SH-SY5Y (cell line): ENCODE data around the gene PALM.

Experiments used
- GATA2 ChIP-seq: IDR thresholded peaks from 2 replicates; pipeline ENCODE4 v1.6.1; 2011; ENCODE audit warnings: mild to moderate bottlenecking, low read depth, low read length
- GATA3 ChIP-seq: IDR thresholded peaks from 2 replicates; pipeline ENCODE4 v1.6.1; 2011; ENCODE audit warnings: low read depth, mild to moderate bottlenecking, low read length, moderate library complexity

- no peak for TF ChIP-seq GATA2
- no peak for TF ChIP-seq GATA3
These were observed 11.1 kb downstream of the PALM start for GRCh38 chr19:719636-720344.
